Adrenal gland (tissue), 12 donors: Measurements from ENCODE around the gene ZNF319. TPM values are rescaled to one million over a fixed set of nuclear protein-coding genes. Genes with fewer than 3 reads are reported as not detected.

Experiments used
- DNase-seq, 7 donors: peaks; one replicate each; pipeline ENCODE4 v3.0.0-alpha.2; 2019 to 2020
- H3K27ac ChIP-seq, 5 donors: fragments of 200-600 bp; sonication (generic) in 4 of 5; 1 replicate in 3 of 5; 2 replicates in 2 of 5; pipeline versions ENCODE4 v1.5.1 to v1.8.0; 2016 to 2020; ENCODE audit warnings: mild to moderate bottlenecking in 1 of 5
- H3K27me3 ChIP-seq: fragments of 200-600 bp; 2 replicates; pipeline ENCODE4 v1.8.0; 2021
- H3K36me3 ChIP-seq, 2 donors: fragments of 200-600 bp; replicated peaks in 1 of 2; 1 replicate in 1 of 2; 2 replicates in 1 of 2; pipeline versions ENCODE4 v1.5.1 to v1.8.0; 2018 to 2022
- H3K4me1 ChIP-seq, 2 donors: fragments of 200-600 bp; replicated peaks in 1 of 2; 1 replicate in 1 of 2; 2 replicates in 1 of 2; pipeline versions ENCODE4 v1.5.1 to v1.8.0; 2018 to 2021
- H3K4me3 ChIP-seq, 4 donors: fragments of 200-600 bp; sonication (generic) in 3 of 4; one replicate each; pipeline ENCODE4 v1.5.1; 2016 to 2018
- H3K9me3 ChIP-seq, 3 donors: fragments of 200-600 bp; sonication (generic) in 1 of 3; replicated peaks in 1 of 3; 1 replicate in 2 of 3; 2 replicates in 1 of 3; pipeline versions ENCODE4 v1.5.1 to v1.8.0; 2016 to 2021
- POLR2A ChIP-seq, 2 donors: fragments of 450-650 bp; IDR thresholded peaks; one replicate each; pipeline ENCODE4 v1.6.1; 2017; ENCODE audit warnings: antibody characterized with exemption in 2 of 2, mild to moderate bottlenecking in 2 of 2, moderate library complexity in 1 of 2
- WGBS, 4 donors: extraction: QIAGEN DNeasy Blood & Tissue Kit in 2 of 4; methylation state at CpG; one replicate each; pipeline versions ENCODE4 v1.1.5 to v1.1.7; 2013 to 2017; 5-methylcytosine and 5-hydroxymethylcytosine counted together
- intact Hi-C, 2 donors: fragments of 100-400 bp; cut with DNase I; formaldehyde crosslinking; loops; one replicate each; pipeline versions ENCODE4 v1.14.1 to v1.15.0; 2022 to 2023
- polyA plus RNA-seq, 3 donors: library from polyadenylated mRNA; stranded (reverse); fragments of 200-250 nt in 2 of 3; fragments of 350-450 nt in 1 of 3; fragmentation: Illumina TruSeq in 1 of 3; extraction: RNeasy Lipid Tissue Mini Kit (QIAGEN cat#74804) in 1 of 3; gene quantifications; one replicate each; pipeline ENCODE4 v1.2.3, GENCODE V29; 2013 to 2014
- total RNA-seq, 9 donors: library from RNA; depleted of rRNA in 4 of 9; stranded (reverse); fragments of >200 nt in 4 of 9; fragments of 120-200 nt in 1 of 9; fragmentation: NEBNext Ultra II Directional in 1 of 9; extraction: Animal tissue kit (Norgen Biotek cat#: 25700) in 1 of 9; gene quantifications; one replicate each; pipeline versions ENCODE4 v1.1.0 to v1.2.4, GENCODE V29; 2013 to 2023
- TF ChIP-seq, protein P1 (sequence below), 6 experiments: fragments of 450-650 bp in 4 of 6; fragments of 200-600 bp in 2 of 6; sonication (generic) in 1 of 6; IDR thresholded peaks; 1 replicate in 5 of 6; 2 replicates in 1 of 6; pipeline versions ENCODE4 v1.5.1 to v1.8.0; 2016 to 2021; ENCODE audit warnings: antibody characterized with exemption in 6 of 6, mild to moderate bottlenecking in 2 of 6, moderate library complexity in 1 of 6
- donor health status: healthy with polysubstance abuse.
- donor health status: Bipolar disorder and iron deficiency.
- donor health status: DM: yes; HTN: yes; CAD: no.
- donor health status: DM: no; HTN: no; CAD: no.
- donor health status: DM: no; HTN: no; CAD: no.
- donor health status: DM: yes; HTN: yes; CAD: no.

Gene ZNF319
- total and polyA plus RNA-seq, 12 donors, result 2.3 to 17.9 (median 8.9) TPM

DNA sequence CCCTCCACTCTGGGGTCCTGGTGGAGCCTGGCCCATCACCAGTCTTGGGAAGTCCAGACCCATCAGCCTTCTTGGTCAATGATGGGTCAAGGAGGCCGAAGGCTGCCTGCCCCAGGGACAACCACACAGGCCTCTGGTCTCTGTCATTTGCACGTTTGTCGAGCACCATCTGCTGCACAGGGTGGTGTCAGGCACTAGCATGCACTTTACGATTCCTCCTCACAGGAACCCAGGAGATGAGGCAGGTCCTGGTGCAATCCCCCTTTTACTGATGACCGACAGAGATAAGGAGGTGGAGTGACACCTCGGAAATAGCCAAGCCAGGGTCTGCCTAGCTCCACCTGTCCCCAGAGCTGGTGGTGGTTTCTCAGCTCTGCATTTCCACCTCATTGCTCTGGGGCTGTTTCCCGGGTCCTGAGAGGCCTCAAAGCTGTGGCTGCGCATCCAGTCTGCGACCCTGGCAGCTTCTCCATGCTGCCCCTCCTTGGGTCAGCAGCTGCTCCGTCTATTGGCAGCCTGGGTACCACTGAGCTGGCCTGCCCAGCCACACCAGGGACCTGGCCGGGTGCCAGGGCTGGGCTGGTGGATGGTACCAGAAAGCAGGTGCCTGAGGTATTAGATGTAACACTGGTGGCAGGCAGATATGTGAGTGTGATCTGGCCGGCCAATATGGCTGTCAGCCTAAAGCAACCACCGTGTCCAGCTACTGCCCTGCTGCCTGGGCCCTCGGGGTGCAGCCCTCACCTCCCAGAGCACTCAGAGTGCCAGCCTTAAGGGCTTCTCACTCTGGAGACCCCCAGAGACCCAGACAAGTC is 35.1 kb upstream of the ZNF319 start:
- no peak overlapping the region for H3K4me3 ChIP-seq
- intact Hi-C loops, result no loop called here
- peaks cover 0 to 27% of the 10 kb centered on the region in 2 donors for H3K4me1 ChIP-seq
- no peaks in the 10 kb centered on the region for H3K9me3 ChIP-seq
- no peak for DNase-seq
- no peaks in the 10 kb centered on the region for H3K36me3 ChIP-seq
- no peak overlapping the region for H3K27ac ChIP-seq
- TF ChIP-seq, protein P1, sequence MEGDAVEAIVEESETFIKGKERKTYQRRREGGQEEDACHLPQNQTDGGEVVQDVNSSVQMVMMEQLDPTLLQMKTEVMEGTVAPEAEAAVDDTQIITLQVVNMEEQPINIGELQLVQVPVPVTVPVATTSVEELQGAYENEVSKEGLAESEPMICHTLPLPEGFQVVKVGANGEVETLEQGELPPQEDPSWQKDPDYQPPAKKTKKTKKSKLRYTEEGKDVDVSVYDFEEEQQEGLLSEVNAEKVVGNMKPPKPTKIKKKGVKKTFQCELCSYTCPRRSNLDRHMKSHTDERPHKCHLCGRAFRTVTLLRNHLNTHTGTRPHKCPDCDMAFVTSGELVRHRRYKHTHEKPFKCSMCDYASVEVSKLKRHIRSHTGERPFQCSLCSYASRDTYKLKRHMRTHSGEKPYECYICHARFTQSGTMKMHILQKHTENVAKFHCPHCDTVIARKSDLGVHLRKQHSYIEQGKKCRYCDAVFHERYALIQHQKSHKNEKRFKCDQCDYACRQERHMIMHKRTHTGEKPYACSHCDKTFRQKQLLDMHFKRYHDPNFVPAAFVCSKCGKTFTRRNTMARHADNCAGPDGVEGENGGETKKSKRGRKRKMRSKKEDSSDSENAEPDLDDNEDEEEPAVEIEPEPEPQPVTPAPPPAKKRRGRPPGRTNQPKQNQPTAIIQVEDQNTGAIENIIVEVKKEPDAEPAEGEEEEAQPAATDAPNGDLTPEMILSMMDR (IDR thresholded peaks at IDR 0.05), result no peak
- TF ChIP-seq POLR2A (IDR thresholded peaks at IDR 0.05), result no peak
- WGBS, 4 donors, result 82 to 100% (median 87%) methylated on average over 1 to 14 of the region's 14 CpGs
- no peaks in the 10 kb centered on the region for H3K27me3 ChIP-seq

DNA sequence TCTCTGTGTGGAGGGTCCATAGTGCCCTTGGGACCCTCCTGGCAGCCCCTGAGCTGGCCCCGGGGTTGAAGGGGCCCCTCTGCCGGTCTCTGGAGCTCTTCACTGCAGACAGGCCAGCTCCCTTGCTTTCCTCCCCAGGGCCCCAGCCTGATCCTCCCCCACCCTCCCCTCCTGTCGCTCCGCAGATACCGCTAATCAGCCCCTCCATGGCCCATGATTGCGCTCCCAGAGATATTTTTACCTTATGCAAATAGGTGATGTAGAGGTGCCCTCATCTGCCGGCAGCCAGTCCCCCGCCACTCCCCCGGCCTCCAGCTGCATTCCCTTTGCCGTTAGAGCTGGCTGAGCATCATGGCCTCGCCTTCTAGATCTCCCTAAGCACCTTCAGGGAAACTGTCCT is 34.3 kb upstream of the ZNF319 start:
- H3K4me1 ChIP-seq, result peaks cover 0 to 27% of the 10 kb centered on the region in 2 donors
- WGBS, 4 donors, result 89 to 93% (median 91%) methylated on average over 2 to 11 of the region's 11 CpGs

DNA sequence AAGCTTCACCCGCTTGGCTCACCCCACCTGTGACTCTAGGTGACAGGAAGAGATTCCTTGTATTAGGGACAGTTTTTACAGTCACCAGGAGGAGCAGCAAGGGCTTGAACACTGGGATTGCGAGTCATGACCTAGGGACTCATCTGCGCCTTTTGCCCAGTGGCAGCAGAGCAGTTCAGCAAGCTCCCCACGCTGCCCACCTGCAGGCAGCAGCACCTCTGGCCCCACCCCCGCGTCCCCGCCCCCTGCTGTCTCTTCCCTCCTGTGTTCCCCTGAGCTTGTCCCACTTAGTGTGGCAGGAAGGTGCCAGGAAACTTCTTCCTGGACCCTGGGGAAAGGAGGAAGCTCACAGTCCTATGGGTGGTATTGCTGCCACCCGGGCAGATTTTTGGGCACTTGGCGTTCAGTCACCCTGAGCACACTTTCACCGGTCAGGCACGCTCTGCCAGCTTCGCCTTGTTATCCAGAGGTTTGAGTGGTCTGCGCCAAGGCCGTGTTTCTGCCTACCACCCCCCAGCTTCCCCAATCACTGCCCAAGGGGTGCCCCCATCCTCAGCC is 33.7 kb upstream of the ZNF319 start:
- TF ChIP-seq, protein P1 (IDR thresholded peaks at IDR 0.05), result no peak
- TF ChIP-seq POLR2A (IDR thresholded peaks at IDR 0.05), result no peak
- 89 to 92% (median 91%) methylated on average over 12 to 14 of the region's 14 CpGs for WGBS, 4 donors
- intact Hi-C loops, result no loop called here
- H3K4me1 ChIP-seq, result peaks cover 0 to 22% of the 10 kb centered on the region in 2 donors
- no peak for DNase-seq
- no peak overlapping the region for H3K27ac ChIP-seq
- no peaks in the 10 kb centered on the region for H3K27me3 ChIP-seq
- no peaks in the 10 kb centered on the region for H3K36me3 ChIP-seq
- no peaks in the 10 kb centered on the region for H3K9me3 ChIP-seq
- no peak overlapping the region for H3K4me3 ChIP-seq

More for the DNA sequence above, 34.3 kb upstream of the ZNF319 start:
- no peaks in the 10 kb centered on the region for H3K27me3 ChIP-seq
- no peak overlapping the region for H3K4me3 ChIP-seq
- H3K36me3 ChIP-seq, result no peaks in the 10 kb centered on the region
- intact Hi-C loops, result no loop called here
- H3K9me3 ChIP-seq, result no peaks in the 10 kb centered on the region
- TF ChIP-seq POLR2A (IDR thresholded peaks at IDR 0.05), result no peak
- TF ChIP-seq, protein P1 (IDR thresholded peaks at IDR 0.05), result no peak
- H3K27ac ChIP-seq, result no peak overlapping the region
- no peak for DNase-seq

DNA sequence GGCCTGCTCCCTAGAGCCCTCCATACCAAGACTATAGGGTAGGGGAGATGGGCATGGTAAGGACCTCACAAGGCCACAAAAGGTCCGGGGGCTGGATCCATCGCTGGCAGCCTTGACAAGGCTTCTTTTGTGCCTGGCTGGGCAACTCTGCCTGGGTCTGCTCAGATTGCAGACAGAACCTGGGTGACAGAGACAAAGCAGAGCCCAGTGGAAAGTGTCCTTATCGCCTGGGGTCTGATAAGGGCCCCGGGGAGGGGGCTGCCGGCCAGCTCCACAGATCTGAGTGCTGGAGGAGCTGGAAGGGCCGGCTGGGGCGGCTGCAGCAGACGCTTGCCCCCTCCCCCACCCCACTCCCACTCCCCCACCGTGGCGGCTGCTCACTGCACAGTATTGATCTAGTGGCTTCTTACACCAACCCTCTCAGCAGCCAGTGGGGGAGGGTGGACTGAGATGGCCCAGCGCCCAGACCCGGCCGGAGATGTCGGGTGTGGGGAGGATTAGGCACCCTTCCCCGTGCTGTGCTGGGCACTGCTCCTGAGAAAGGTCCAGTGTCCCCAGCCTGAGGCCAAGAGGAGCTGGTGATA is 32.3 kb upstream of the ZNF319 start:
- Histone ChIP-seq H3K27me3 (no peaks in the 10 kb centered on the region), H3K36me3 (no peaks in the 10 kb centered on the region), H3K9me3 (no peaks in the 10 kb centered on the region), H3K27ac (peak overlapping the region in 1 of 5 donors; percentile 26), H3K4me1 (peaks cover 0 to 32% of the 10 kb centered on the region in 2 donors), H3K4me3 (no peak overlapping the region)
- TF ChIP-seq, protein P1 (IDR thresholded peaks at IDR 0.05), result no peak
- TF ChIP-seq POLR2A (IDR thresholded peaks at IDR 0.05), result no peak
- 21 to 35% (median 23%) methylated on average over 4 to 15 of the region's 15 CpGs; no CpG with 5 or more reads in 1 of the 4 donors for WGBS, 4 donors
- peak; percentile 58 to 76 (median 71) for DNase-seq
- intact Hi-C loops, result no loop called here
